Stimulated activated CD4-positive, alpha-beta T cell treated with anti-CD3 and anti-CD28 coated beads, Interleukin-12 subunit alpha, Interleukin-12 subunit beta, amount 100 ng/mL, for 4 hours (primary cell): ENCODE results near the gene FAM234B.
A peak's percentile ranks its signal among the peaks of the same experiment; 100 is the strongest.

Experiments used
- DNase-seq: peaks from one replicate; pipeline ENCODE4 v3.0.0-alpha.2; 2020

Gene FAM234B, protein sequence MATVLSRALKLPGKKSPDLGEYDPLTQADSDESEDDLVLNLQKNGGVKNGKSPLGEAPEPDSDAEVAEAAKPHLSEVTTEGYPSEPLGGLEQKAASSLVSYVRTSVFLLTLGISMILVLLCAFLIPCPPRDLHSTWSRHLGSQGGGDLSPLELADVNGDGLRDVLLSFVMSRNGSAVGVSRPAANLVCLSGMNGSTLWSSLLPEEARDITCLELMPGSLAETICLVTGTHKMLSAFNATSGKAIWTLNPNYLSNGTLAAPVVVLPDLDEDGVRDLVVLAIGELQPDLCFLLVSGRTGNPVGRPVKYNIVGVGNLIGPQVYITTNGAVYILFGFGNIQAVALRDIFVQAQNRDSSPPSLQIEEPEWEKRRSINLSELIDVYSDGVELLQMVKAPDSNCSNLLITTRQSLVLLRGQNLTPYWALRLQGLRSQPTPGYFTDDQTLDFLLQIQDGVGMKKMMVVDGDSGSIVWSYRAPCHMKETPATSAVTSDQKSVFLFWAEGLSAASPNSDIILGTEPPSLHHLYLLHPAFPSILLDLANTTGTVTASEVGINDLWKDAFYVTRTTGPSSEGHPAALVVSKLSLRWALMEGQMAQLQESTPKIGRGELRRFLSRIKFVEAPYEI

DNA sequence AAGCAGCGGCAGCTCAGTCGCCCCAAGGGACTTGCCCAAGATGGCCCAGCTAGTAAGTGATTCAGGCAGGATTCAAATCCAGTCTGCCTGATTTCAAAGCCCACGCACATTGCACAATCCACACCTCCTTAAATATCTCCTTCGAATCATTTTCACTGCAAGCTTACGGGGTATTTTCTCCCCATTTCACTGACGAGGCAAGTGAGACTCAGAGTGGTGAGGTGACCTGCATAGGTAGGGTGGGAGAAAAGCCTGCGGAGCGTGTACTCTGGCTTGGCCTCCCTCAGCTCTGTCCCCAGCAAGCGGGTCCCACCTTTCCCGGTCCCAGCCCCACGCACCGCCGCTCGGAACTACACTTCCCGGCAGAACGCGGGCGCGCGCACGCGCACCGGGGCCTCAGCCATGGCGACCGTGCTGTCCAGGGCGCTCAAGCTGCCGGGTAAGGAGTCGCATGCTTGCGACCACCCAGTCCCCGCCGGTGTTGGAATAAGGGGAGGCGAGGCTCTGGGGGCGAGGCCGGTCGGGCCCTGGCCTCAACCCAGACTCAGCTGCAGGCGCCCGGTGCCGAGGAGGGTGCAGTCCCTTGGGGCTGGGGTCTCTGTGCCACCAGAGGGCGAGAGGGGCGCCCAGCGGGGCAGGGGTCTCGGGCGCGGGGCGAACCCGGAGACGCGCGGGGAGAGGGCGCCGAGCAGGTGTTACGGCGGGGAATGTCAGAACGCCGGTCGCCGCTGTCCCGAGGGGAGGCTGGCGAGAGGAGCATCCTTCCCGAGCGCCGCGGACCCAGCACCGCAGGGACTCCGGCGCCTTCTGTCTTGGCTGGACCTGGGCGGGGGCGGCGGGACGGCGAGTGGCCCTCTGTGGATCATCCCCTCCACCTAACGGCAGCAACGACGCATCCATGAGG, at the start of gene FAM234B:
FAM234B (plus strand) TSS at position 380 of the 904 bp plus-strand sequence; CDS start at position 403, 23 bp downstream.
- peak; percentile 76 for DNase-seq

- DNase-seq: no peak
Observed at GRCh38 chr12:12995088-12995487, 49.1 kb upstream of the FAM234B start.

- no peak for DNase-seq
Observed at GRCh38 chr12:12996209-12996608, 48.0 kb upstream of the FAM234B start.

- no peak for DNase-seq
Observed at GRCh38 chr12:12997156-12997555, 47.0 kb upstream of the FAM234B start.

DNA sequence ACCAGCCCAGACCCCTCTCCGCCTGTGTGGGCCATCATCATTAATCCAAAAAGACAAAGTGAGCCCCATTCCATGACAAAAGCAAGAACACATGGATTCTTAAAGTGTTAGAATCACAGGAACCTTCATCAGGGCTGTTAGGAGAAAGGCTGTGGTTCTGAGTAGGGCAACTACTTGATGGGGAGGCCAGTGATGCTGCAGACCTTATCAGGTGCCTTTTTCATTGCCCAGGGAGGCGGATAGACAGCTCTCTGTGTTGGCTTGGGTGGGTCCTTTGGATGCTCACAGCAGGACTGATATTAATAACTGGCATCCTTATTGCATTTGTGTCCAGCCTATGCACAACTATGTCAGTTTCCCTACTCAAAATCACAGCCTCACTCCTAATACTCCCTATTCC, 46.4 kb upstream of the FAM234B start:
- DNase-seq: no peak

- DNase-seq: no peak
Observed at GRCh38 chr12:12998248-12998647, 45.9 kb upstream of the FAM234B start.

DNA sequence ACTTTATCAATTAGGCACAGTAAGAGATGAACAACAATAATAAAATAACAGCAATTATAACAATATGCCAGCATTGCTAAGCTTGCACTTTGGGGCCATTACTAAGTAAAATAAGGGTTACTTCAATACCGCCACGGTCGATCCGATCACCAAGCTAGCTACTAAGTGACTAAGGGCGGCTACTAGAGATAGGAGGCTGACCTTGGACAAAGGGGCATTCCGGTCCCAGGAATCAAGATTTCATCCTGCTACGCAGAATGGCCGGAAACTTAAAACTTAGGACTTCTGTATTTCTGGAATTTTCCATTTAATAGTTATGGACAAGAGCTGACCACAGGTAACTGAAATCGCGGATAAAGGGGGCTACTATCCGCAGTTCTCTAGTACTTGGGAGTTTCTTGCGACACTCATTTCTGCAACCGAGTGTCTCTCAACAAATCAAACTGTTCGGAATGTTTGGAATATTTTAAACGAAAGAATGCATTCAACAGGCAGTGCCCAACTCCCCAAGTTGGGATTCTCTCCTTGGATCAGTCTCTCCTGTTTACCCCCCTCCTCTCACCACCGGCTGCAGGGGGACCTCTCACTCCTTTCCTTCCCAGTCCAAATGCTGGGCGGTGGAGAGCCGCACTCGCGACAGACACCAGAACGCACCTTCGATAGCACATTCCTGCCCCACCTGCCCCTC, 44.8 kb upstream of the FAM234B start:
- no peak for DNase-seq

DNA sequence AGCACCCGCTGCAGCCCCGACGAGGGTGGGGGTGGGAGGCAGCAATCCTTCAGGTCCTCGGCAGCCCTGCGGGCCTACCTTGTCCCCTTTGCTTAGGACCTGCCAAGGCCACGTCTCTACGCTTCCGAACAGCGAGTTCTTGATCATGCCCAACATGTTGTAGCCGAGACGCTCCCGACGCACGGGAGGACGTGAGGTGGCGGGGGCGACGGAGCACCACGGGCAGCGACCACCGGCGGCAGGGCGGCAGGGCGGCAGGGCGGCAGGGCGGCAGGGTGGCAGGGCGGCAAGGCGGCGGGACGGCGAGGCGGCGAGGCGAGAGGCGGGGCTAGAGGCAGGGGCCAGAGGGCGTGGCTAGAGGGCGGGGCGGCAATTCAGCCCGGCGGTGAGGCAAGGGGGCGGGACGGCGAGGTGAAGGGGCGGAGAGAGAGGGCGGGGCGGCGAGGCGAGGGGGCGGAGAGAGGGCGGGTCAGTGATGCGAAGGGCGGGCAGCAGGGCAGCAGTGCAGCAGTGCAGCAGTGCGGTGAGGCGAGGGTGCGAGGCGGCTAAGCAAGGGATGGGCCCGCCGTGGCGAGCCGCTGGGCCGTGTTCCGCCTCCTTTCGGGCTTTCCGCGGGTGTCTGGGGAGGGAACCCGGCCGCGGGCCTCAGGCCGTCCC, 44.1 kb upstream of the FAM234B start, which contains the start of gene HEBP1:
HEBP1 (minus strand) TSS at position 307 of the 657 bp plus-strand sequence; CDS start at position 156, 151 bp downstream.
- DNase-seq: peak; percentile 99

DNA sequence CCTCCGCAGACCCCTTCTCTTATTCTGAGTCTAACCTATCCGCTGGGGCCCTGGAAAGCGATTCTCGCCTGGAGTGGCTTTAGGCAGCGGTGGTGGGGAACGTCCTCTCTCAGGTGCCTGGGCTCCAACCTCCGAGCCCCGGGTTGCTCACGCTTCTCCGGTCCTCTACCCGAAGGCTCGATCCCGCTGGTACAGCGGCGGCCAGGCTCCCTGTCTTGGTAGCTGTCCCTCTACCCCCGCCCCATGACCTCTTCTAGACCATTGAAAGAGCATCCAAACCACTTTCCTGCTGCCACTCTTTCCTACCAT, 43.6 kb upstream of the FAM234B start:
- DNase-seq: no peak

- peak; percentile 21 for DNase-seq
Observed at GRCh38 chr12:13000925-13001774, 43.0 kb upstream of the FAM234B start.

DNA sequence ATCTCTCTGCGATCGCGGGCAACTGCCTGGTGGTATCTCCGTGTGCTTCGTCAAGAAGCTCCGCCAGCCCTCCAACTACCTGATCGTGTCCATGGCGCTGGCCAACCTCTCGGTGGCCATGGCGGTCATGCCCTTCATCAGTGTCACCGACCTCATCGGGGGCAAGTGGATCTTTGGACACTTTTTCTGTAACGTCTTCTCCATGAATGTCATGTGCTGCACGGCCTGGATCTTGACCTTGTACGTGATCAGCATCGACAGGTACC, 42.5 kb upstream of the FAM234B start:
- DNase-seq: no peak

DNA sequence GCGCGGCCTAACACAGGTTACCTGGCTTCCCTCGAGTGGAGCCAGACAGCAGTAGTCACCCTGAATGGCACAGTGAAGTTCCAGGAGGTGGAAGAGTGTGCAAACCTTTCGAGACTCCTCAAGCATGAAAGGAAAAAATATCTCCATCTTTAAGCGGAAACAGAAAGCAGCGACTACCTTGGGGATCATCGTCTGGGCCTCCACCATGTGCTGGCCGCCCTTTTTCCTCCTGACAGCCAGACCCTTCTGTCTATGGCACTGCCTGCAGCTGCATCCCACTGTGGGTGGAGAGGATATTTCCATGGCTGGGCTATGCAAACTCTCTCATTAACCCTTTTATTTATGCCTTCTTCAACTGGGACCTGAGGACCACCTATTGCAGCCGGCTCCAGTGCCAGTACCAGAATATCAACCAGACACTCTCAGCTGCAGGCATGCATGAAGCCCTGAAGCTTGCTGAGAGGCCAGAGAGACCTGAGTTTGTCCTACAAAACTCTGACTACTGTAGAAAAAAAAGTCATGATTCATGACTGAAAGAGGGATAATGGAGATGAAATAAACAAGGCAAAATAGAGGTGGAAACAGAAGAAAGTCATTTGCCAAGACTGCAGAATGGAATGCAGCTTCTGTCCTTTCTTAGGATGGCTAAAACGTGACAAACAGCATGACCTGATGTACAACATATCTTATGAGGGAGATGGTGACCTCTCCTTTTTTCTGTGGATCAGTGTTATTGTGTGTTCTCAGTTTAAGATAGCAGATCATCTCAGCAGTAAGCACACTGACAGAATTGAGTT, 41.7 kb upstream of the FAM234B start:
- no peak for DNase-seq

- DNase-seq: no peak
Observed at GRCh38 chr12:13004361-13004760, 39.8 kb upstream of the FAM234B start.

DNA sequence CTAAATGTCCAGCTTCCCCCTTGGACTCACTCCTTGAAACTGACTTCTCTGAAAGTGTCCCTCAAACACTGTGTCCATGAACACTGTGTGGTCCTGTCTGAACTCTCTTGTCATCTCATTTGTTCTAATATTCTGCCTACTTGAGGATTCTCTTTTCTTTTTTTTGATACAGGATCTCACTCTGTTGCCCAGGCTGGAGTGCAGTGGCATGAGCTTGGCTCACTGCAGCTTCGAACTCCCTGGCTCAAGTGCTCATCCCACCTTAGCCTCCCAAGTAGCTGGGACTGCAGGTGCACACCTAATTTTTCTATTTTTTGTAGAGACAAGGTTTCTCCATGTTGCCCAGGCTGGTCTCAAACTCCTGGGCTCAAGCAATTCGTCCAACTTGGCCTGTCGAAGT, 39.2 kb upstream of the FAM234B start:
- no peak for DNase-seq

DNA sequence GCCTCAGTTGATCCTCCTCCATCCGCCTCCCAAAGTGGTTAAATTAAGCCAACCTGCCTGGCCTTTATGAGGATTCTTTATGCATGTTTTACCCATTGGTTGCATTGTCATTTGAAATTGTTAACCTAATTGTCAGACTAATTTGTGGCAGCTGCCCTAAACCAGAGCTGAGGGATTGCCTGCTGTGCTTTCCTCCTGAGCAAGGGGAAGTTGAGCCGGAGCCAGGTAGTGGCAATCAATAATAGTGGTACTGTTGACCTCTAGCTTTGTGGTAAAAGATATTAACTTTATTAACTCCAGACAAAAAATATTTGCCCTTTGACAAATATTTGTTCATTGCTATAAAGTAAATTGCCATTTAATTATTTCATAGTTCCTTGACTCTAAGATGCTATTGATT, 38.5 kb upstream of the FAM234B start:
- DNase-seq: no peak

- no peak for DNase-seq
Observed at GRCh38 chr12:13007496-13008233, 36.5 kb upstream of the FAM234B start.

DNA sequence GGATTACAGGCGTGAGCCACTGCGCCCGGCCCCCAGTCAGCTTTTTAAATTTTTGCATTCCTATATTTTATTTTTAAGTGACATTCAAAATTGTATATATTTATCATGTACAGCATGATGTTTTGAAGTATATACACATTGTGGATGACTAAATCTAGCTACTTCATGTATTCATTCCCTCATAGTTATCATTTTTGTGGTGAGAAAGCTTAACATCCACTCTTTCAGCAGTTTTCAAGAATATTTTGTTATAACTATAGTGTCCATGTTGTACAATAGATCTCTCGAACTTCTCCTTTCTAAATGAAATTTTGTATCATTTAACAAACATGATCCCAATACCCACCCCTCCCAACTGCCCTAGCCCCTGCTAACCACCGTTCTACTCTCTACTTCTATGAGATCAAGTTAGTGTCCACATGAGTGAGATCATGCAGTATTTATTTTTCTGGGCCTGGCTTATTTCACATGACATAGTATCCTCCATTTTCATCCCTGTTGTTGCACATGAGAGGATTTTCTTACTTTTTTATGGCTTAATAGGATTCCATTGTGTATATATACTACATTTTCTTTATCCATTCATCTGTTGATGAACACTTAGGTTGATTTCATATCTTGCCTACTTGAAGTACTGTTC, 35.3 kb upstream of the FAM234B start:
- DNase-seq: no peak

DNA sequence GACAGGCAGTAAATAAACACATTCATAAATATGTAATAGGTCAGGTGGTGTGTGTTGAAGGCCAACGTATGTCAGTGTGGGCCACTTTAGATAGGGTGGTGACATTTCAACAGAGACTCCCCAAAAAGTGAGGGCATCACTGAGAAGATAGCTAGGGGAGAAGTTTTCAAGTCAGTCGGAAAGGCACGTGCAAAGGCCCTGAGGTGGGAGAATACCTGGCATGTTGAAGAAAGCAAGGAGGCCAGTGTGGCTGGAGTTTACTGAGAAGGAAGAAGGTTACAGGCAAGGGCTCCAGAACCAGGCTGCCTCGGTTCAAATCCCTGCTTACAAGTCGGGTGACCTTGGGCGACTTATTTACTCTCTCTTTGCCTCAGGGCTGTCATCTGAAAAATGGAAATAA, 33.1 kb upstream of the FAM234B start:
- no peak for DNase-seq

- no peak for DNase-seq
Observed at GRCh38 chr12:13022851-13023271, 21.3 kb upstream of the FAM234B start.
